Esophagus muscularis mucosa (tissue), 4 donors: ENCODE results near the gene WDFY2.

Experiments used
- EP300 ChIP-seq: sonication (generic); formaldehyde crosslinking; IDR thresholded peaks from one replicate; pipeline ENCODE4 v1.6.1; 2017; ENCODE audit warnings: antibody characterized with exemption
- POLR2A ChIP-seq: fragments of 450-650 bp; IDR thresholded peaks from one replicate; pipeline ENCODE4 v1.6.1; 2017; ENCODE audit warnings: antibody characterized with exemption, moderate library complexity, mild to moderate bottlenecking, low read depth
- POLR2AphosphoS5 ChIP-seq, 2 donors: sonication (generic); formaldehyde crosslinking; IDR thresholded peaks; one replicate each; pipeline ENCODE4 v1.6.1; 2017; ENCODE audit warnings: antibody characterized with exemption in 2 of 2
- TF ChIP-seq, protein P1 (sequence below), 3 experiments: fragments of 200-600 bp in 2 of 3; fragments of 450-650 bp in 1 of 3; sonication (generic) in 2 of 3; IDR thresholded peaks; one replicate each; pipeline ENCODE4 v1.5.1; 2017 to 2019; ENCODE audit warnings: antibody characterized with exemption in 3 of 3, mild to moderate bottlenecking in 2 of 3, moderate library complexity in 1 of 3

DNA sequence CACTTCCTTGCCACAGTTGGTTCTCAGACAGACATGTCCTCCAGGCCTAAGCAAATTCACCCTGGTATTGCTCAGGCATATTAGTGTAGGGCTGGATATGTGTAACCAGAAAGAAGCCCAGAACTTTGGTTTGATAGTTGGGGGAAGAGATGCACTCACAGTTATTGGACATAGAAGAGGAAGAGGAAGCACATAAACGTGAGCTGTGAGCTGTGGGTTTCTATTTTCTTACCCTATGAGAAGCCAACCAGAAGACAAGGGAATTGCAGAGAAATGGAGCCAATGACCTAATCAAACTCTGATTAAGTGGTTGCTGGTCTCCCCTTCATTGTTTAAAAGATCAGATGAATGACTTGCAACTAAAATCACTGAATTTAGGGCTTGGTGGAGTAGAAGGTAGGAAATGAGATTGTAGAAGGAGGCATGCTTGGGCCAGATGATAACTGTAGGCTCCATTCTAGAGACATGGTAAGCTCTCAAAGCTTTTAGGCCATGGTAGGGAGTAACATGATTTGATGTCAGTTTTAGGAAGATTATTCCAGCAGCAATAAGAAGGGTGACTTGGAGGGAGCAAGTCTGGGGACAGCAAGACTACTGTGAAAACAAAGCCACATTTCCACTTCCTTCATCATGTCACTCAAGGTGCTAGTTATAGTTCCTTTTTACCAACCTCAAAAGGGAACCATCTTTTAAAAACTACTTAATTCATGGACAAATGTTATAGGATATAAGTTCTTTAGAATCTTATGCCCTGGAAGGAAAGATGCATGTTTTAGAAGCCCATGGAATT lies 24.1 kb upstream of the WDFY2 start:
- no peak for TF ChIP-seq POLR2A
- TF ChIP-seq, protein P1, sequence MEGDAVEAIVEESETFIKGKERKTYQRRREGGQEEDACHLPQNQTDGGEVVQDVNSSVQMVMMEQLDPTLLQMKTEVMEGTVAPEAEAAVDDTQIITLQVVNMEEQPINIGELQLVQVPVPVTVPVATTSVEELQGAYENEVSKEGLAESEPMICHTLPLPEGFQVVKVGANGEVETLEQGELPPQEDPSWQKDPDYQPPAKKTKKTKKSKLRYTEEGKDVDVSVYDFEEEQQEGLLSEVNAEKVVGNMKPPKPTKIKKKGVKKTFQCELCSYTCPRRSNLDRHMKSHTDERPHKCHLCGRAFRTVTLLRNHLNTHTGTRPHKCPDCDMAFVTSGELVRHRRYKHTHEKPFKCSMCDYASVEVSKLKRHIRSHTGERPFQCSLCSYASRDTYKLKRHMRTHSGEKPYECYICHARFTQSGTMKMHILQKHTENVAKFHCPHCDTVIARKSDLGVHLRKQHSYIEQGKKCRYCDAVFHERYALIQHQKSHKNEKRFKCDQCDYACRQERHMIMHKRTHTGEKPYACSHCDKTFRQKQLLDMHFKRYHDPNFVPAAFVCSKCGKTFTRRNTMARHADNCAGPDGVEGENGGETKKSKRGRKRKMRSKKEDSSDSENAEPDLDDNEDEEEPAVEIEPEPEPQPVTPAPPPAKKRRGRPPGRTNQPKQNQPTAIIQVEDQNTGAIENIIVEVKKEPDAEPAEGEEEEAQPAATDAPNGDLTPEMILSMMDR (IDR thresholded peaks at IDR 0.05): no peak
- no peak for TF ChIP-seq POLR2AphosphoS5 (IDR thresholded peaks at IDR 0.05)
- TF ChIP-seq EP300: no peak
